SH-SY5Y (cell line): Measurements from ENCODE around the gene ZNF311.

Experiments
- GATA2 ChIP-seq: IDR thresholded peaks from 2 replicates; pipeline ENCODE4 v1.6.1; 2011; ENCODE audit warnings: mild to moderate bottlenecking, low read depth, low read length
- GATA3 ChIP-seq: IDR thresholded peaks from 2 replicates; pipeline ENCODE4 v1.6.1; 2011; ENCODE audit warnings: low read depth, mild to moderate bottlenecking, low read length, moderate library complexity

ZNF311 gene

DNA sequence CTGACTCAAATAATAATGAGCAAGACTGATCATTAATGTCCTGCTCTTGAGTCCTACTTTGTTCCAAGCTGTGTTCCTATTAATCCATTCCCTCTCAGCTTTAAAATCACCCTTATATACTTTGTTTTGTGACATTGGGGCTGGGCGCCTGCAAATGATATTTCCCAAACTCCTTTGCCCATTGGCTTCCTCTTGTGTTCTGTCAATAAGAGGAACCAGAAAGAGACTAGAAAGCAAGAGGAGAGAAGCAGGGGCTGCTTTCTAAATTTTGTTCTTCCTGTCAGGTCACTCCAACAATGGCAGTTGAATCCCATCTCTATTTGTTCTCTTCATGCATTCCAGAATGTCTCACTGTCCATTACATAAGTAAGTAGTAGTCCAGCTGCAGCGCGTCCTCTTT, 59.8 kb downstream of the ZNF311 start:
- TF ChIP-seq GATA3 (no peak), GATA2 (no peak)
